PC-3 (cell line): ENCODE data around the gene UCK2.

Experiments
- EZH2 ChIP-seq: fragments of 300-600 bp; sonication (generic); IDR thresholded peaks from one replicate; pipeline ENCODE4 v1.6.1; 2017; ENCODE audit warnings: antibody characterized with exemption, mild to moderate bottlenecking, low read length; ENCODE audit not compliant: unreplicated experiment
- EZH2phosphoT487 ChIP-seq: fragments of 300-600 bp; sonication (generic); IDR thresholded peaks from 2 replicates; pipeline ENCODE4 v1.6.1; 2018; ENCODE audit warnings: mild to moderate bottlenecking, antibody characterized with exemption, low read length, borderline replicate concordance
- TF ChIP-seq, protein P1 (sequence below): fragments of 300-600 bp; sonication (generic); conservative IDR thresholded peaks from 2 replicates; pipeline ENCODE4 v1.5.1; 2017; ENCODE audit warnings: antibody characterized with exemption, low read depth, mild to moderate bottlenecking, low read length

- TF ChIP-seq, protein P1, sequence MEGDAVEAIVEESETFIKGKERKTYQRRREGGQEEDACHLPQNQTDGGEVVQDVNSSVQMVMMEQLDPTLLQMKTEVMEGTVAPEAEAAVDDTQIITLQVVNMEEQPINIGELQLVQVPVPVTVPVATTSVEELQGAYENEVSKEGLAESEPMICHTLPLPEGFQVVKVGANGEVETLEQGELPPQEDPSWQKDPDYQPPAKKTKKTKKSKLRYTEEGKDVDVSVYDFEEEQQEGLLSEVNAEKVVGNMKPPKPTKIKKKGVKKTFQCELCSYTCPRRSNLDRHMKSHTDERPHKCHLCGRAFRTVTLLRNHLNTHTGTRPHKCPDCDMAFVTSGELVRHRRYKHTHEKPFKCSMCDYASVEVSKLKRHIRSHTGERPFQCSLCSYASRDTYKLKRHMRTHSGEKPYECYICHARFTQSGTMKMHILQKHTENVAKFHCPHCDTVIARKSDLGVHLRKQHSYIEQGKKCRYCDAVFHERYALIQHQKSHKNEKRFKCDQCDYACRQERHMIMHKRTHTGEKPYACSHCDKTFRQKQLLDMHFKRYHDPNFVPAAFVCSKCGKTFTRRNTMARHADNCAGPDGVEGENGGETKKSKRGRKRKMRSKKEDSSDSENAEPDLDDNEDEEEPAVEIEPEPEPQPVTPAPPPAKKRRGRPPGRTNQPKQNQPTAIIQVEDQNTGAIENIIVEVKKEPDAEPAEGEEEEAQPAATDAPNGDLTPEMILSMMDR, result no peak
- no peak for TF ChIP-seq EZH2
- TF ChIP-seq EZH2phosphoT487, result no peak
These were observed 88.1 kb downstream of the UCK2 start for GRCh38 chr1:165915480-165915879.
